NCI-H1930 (cell line): ENCODE results near the gene NUCKS1.

ENCODE experiments used
- DNase-seq, 2 experiments: peaks; one replicate each; lab custom pipeline; 2025; lab: John Stamatoyannopoulos, UW

Gene NUCKS1

GRCh38 chr1:205700865-205701401 lies 49.0 kb downstream of the NUCKS1 start:
- no peak for DNase-seq

DNA sequence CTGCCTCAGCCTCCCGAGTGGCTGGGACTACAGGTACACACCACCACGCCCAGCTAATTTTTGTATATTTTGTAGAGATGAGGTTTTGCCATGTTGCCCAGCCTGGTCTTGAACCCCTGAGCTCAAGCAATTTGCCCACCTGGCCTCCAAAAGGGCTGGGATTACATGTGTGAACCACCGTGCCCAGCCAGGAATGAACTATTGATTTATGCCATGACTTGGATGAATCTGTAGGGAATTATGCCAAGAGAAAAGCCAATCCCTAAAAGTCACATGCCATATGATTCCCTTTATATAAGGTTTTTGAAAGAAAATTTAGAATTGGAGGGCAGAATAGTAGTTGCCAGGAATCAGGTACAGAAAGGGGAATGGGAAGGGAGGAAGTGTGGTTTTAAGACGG lies 50.6 kb downstream of the NUCKS1 start:
- DNase-seq: no peak

DNA sequence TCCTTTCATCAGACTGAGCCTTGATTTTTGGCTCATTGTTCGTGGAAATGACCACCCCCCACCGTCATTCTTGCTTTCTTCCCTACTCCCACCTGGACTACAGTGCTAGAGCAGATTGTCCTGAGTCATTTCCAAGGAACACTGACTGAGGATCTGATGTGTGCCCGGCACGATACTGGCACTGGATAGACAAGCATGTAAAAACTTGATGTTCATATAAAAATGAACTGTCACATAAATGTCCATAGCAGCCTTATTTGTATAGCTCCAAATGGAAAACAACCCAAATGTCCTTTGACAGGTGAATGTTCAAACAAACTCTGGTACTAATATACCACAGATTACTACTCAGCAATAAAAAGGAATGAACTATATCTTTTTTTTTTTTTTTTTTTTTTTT lies 51.1 kb downstream of the NUCKS1 start:
- no peak for DNase-seq

- no peak for DNase-seq
Measured at GRCh38 chr1:205693421-205693991, 56.5 kb downstream of the NUCKS1 start.

DNA sequence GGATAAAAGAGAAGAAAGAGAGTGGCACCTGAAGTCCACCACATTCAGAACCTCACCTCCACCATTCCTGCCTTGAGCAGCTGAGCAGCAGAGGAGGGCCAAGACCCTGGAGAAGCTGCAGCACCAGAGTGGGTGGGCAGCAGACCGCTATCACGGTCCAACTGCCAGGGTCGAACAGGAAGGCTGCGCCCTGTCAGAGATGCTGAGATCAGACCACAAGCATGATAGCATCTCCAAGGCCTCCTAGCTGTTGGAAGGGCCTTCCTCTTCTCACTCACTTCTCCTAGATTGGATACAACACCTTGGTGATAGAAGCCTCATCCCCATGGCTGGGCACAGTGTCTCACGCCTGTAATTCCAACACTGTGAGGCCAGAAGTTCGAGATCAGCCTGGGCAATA lies 57.6 kb downstream of the NUCKS1 start:
- DNase-seq: no peak

GRCh38 chr1:205690122-205690756 lies 59.7 kb downstream of the NUCKS1 start:
- no peak for DNase-seq

GRCh38 chr1:205689479-205689878 lies 60.5 kb downstream of the NUCKS1 start:
- DNase-seq: no peak

DNA sequence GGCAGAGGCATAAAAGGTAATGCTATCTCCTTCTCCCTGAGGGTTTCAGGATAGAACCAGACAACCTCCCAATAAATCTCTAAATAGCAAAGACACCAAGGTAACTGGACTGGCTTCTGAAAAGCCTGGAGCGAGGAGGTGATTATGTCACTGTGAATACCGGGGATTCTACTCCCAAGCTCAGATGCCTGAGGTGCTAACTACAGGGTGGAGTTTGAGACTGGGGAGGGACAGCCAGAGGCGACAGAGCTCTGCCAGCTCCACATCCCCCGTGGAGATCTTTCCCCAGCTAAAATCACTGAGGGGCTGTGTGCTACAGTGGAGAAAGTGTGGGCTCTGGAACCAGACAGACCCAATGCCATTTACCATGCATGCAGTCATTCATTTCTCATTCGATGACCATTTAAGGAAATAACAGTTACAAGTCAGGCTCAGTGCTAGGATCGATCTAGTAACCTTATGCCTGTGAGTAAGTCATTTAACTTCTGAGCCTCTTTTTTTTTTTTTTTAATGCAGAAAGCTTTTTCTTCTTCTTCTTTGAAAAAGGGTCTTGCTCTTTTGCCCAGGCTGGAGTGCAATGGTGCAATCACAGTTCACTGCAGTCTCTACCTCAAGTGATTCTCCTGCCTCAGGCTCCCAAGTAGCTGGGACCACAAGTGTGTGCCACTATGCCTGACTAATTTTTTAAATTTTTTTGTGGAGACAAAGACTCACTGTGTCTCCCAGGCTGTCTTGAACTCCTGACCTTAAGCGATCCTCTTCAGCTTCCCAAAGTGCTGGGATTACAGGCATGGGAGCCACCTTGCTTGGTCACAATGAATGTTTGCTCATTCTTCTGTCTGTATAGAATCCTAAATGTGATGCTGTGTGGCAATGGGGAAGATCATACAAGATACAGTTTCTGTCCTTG lies 61.6 kb downstream of the NUCKS1 start:
- no peak for DNase-seq

DNA sequence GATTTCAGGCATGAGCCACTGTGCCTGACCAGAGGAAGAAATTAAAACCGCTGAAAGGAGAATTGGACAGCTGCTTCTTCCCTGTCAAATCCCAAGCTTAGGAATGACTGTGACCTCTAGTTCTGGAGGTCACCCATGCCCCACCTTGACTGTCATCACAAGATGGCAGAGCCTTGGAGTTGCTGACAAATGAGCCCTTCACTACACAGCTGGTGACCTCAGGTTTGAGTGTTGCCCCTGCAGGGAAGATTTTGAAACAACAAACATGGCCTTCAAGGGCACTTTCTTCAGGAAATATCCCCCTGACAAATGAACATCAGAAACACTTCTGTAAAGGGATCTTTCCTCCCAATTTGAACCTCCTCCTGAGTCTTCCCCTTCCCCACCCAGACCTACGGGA lies 62.7 kb downstream of the NUCKS1 start:
- DNase-seq: no peak

DNA sequence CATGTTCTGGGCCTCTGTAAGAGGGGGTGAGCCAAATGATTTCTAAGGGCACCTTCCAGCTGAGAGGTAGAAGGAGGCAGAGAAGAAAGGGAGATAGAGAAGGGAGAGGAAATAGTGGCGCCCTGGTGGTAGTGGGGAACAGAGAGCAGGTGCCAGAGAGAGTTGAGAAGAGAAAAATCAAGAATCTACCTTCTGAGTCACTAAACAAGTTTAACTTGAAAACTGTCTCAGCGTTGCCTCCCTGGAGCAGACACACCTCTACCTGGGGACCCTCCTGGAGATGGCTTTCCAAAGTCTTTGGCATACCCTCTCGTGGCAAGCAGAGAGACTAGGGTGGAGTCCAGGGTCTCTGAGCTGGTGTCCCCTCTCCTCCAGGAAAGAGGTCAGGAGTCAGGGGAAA lies 68.6 kb downstream of the NUCKS1 start:
- no peak for DNase-seq

- DNase-seq: peak; percentile 14 to 29
Measured at GRCh38 chr1:205680073-205680851, 69.7 kb downstream of the NUCKS1 start, which contains the start of gene SLC45A3. TSS of gene SLC45A3 (minus strand) at chr1:205680509. CDS start at chr1:205664656, 15,853 bp downstream.

GRCh38 chr1:205678286-205679111 lies 71.5 kb downstream of the NUCKS1 start:
- no peak for DNase-seq

GRCh38 chr1:205677167-205677566 lies 72.8 kb downstream of the NUCKS1 start:
- no peak for DNase-seq

GRCh38 chr1:205676597-205676996 lies 73.4 kb downstream of the NUCKS1 start:
- DNase-seq: no peak

DNA sequence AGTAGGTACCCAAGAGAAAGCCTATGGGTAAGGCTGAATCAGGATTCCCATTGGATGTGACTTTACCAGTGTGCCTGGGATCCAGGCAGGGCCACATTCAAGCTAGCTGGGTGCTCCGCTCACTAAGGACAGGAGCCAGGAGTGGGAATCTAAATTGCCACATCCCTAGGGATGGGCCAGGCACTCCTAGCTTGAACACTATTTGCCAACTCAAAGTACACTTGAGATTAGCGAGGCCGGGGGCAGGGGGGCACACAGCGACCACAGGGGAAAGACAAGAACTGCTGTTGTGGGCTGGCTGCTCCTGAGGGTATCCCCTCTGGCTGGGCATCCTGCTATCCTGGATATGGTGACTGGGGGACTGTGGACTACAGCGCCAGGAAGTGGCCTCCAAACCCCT lies 74.0 kb downstream of the NUCKS1 start:
- no peak for DNase-seq

- no peak for DNase-seq
Measured at GRCh38 chr1:205675247-205675646, 74.7 kb downstream of the NUCKS1 start.

DNA sequence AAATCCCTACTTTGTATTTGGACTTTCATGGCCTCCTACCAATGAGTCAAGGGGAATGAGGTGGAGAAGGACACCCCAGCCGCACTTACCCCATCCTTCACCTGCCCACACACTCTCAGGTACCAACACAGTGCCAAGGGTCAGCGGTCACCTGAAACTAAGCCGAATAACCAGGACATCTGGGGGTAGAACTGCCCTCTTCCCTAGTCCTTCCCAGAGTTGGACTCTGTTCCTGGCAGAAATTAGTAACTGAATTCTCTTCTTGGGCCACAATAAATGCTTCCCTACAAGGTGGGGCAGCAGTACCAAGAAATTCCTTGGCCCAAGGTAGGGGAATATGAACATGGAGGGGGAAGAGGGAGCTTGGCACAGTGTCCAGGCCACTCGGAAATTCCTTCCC lies 77.0 kb downstream of the NUCKS1 start:
- no peak for DNase-seq

- DNase-seq: no peak
Measured at GRCh38 chr1:205672395-205672889, 77.5 kb downstream of the NUCKS1 start.

GRCh38 chr1:205670611-205671430 lies 79.2 kb downstream of the NUCKS1 start:
- no peak for DNase-seq

DNA sequence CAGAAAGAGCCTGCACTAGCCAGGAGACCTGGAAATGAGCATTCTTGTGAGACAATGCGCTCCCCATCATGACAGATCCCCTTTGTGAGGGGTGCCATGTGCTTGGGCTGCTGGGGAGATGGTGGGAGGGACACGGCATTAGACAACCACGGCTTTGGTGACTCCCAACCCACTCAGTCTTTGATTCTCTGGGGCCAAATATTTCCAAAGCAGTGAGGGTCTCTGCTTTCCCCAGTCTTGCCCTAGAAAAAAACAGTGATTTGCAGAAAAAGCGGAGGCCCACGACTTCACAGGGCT lies 79.9 kb downstream of the NUCKS1 start:
- no peak for DNase-seq
